Mammary epithelial cell (primary cell): ENCODE results near the gene PRR16.

Experiments
- EZH2 ChIP-seq: IDR thresholded peaks from 2 replicates; pipeline ENCODE4 v1.6.1; 2012; ENCODE audit warnings: low read length, inconsistent platforms, borderline replicate concordance
- TF ChIP-seq, protein P1 (sequence below), 2 donors: IDR thresholded peaks in 1 of 2; conservative IDR thresholded peaks in 1 of 2; 2 replicates each; pipeline ENCODE4 v1.5.1; 2011 to 2012; ENCODE audit warnings: inconsistent platforms in 2 of 2, low read length in 2 of 2, mild to moderate bottlenecking in 2 of 2, control low read depth in 1 of 2, low read depth in 1 of 2; ENCODE audit not compliant: insufficient read depth in 1 of 2; ENCODE audit errors: extremely low read depth in 1 of 2

DNA sequence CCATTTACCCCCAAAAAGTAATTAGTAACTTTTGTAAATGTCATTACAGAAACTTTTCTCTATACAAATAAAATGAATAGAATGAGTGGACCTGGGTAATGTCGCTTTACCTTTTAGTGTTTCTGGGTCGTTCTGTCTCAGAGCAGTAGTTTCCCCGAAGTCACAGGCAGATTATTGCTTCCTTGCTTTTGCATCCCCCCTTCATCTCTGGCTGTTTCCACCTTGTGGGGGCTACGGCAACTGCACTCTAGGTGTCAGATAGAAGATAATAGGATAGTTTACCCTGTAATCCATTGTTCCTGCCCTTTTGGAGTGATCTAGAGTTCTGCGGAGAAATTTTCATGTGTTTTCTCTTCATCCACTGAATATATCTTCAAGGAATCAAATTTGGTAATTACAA, 68.7 kb downstream of the PRR16 start:
- TF ChIP-seq, protein P1, sequence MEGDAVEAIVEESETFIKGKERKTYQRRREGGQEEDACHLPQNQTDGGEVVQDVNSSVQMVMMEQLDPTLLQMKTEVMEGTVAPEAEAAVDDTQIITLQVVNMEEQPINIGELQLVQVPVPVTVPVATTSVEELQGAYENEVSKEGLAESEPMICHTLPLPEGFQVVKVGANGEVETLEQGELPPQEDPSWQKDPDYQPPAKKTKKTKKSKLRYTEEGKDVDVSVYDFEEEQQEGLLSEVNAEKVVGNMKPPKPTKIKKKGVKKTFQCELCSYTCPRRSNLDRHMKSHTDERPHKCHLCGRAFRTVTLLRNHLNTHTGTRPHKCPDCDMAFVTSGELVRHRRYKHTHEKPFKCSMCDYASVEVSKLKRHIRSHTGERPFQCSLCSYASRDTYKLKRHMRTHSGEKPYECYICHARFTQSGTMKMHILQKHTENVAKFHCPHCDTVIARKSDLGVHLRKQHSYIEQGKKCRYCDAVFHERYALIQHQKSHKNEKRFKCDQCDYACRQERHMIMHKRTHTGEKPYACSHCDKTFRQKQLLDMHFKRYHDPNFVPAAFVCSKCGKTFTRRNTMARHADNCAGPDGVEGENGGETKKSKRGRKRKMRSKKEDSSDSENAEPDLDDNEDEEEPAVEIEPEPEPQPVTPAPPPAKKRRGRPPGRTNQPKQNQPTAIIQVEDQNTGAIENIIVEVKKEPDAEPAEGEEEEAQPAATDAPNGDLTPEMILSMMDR (conservative IDR thresholded peaks at IDR 0.05 in 1 of 2, IDR thresholded peaks at IDR 0.05 in 1 of 2; ENCODE audit: extremely low read depth in 1 of 2, insufficient read depth in 1 of 2, low read depth in 1 of 2, low read length in 2 of 2): no peak
- TF ChIP-seq EZH2: no peak
